ENCODE results near the gene SLC29A2. TPM values are rescaled to one million over a fixed set of nuclear protein-coding genes. Genes with fewer than 3 reads are reported as not detected.

The SLC29A2 gene
- total and polyA plus RNA-seq, 2 of the 8 experiments (the other 6 are each of a cell fraction or from before 2014, with no cell fraction given), result 29.3 to 31.6 TPM

- Histone ChIP-seq H2BK5ac (ENCODE audit: low read depth, low read length) (peak overlapping the region; percentile 85; the same call in 1 of the 2 replicates), H3K4me2 (ENCODE audit: insufficient read depth in 1 of 2, low read depth in 2 of 2, low read length in 2 of 2) (peak overlapping the region; percentile 68 to 81; a peak in 2 of 4 replicates), H3K23me2 (ENCODE audit: low read depth, low read length) (no peaks in the 10 kb centered on the region; the same call in 1 of the 2 replicates), H4K91ac (replicated peaks; ENCODE audit: insufficient read length, low read length) (peak overlapping the region; percentile 20), H3K4ac (replicated peaks; ENCODE audit: insufficient read length, low read depth, low read length) (peak overlapping the region; percentile 44), H3K9ac (replicated peaks in 1 of 4; ENCODE audit: extremely low read depth in 1 of 4, low read depth in 3 of 4, low read length in 3 of 4) (no peak overlapping the region), H3K79me2 (ENCODE audit: control insufficient read depth in 1 of 2, insufficient read depth in 2 of 2, low read length in 2 of 2) (no peaks in the 10 kb centered on the region), H3K23ac (ENCODE audit: insufficient read length) (no peak overlapping the region), H3K14ac (ENCODE audit: insufficient read length) (no peak overlapping the region), H2BK120ac (replicated peaks; ENCODE audit: low read depth, low read length) (no peak overlapping the region), H4K20me1 (replicated peaks in 1 of 2; ENCODE audit: control insufficient read depth in 1 of 2, insufficient read depth in 2 of 2, low read length in 2 of 2) (no peaks in the 10 kb centered on the region), H3K9me3 (ENCODE audit: insufficient read depth in 2 of 2, low read depth in 1 of 2, low read length in 1 of 2) (no peaks in the 10 kb centered on the region), H3K18ac (ENCODE audit: extremely low read depth, low read length) (no peak overlapping the region), H3K4me3 (ENCODE audit: extremely low read depth in 1 of 4, insufficient read depth in 2 of 4, low read depth in 3 of 4, low read length in 4 of 4) (peak overlapping the region in 2 of 4 experiments; percentile 52 to 62; a peak in 3 of 8 replicates), H3K79me1 (ENCODE audit: low read depth, low read length) (no peaks in the 10 kb centered on the region), H4K5ac (ENCODE audit: insufficient read length, low read depth, low read length) (no peak overlapping the region), H2BK12ac (ENCODE audit: low read depth, low read length) (peak overlapping the region; percentile 75; the same call in 1 of the 2 replicates), H4K8ac (ENCODE audit: extremely low read depth, insufficient read depth, low read length) (peak overlapping the region; percentile 71), H2AFZ (ENCODE audit: low read length) (no peak overlapping the region), H3K36me3 (ENCODE audit: control insufficient read depth in 2 of 4, insufficient read depth in 4 of 4, low read length in 3 of 4) (no peaks in the 10 kb centered on the region; a peak in 1 of 8 replicates), H2BK15ac (ENCODE audit: low read length) (peak overlapping the region; percentile 98; the same call in 1 of the 2 replicates), H2BK20ac (ENCODE audit: low read length) (no peak overlapping the region), H3K56ac (replicated peaks; ENCODE audit: insufficient read length, low read depth, low read length) (no peak overlapping the region), H3K4me1 (replicated peaks in 1 of 4; ENCODE audit: control insufficient read depth in 3 of 4, insufficient read depth in 4 of 4, low read length in 3 of 4) (peaks cover 0 to 20% (median 14%) of the 10 kb centered on the region in 4 experiments; a peak in 6 of 7 replicates), H3K27ac (ENCODE audit: low read depth, low read length) (no peak overlapping the region), H3K27me3 (replicated peaks in 1 of 4; ENCODE audit: control insufficient read depth in 3 of 4, extremely low read depth in 1 of 4, insufficient read depth in 3 of 4, low read length in 3 of 4) (no peaks in the 10 kb centered on the region; a peak in 2 of 7 replicates), H2AK5ac (ENCODE audit: low read depth, low read length) (peak overlapping the region; percentile 93; the same call in 1 of the 2 replicates)
- POLR2A ChIA-PET (ENCODE audit: partially characterized antibody), result interaction anchor here (0.6 to 8.5 kb wide), 13 partner anchors 11 to 533 kb away, joined by 3 to 61 read pairs (median 7); partner anchors contain the start of genes B4GAT1, BRMS1 and CD248
- 85% methylated on average over 41 of the region's 42 CpGs; no CpG with 5 or more reads in 1 of the 2 experiments for WGBS, 2 experiments (ENCODE audit: extremely low coverage in 1 of 2, insufficient coverage in 1 of 2, insufficient read length in 1 of 2, insufficient replicate concordance in 2 of 2, low coverage in 1 of 2, low lambda C conversion rate in 2 of 2, missing lambda C conversion rate in 1 of 2)
- no peak for FAIRE-seq
- no peak for DNase-seq (ENCODE audit: low read depth in 1 of 2, low spot score in 2 of 2)
- CTCF ChIA-PET (ENCODE audit: partially characterized antibody), result interaction anchor here (0.8 to 8.7 kb wide), 18 partner anchors 11 to 144 kb away, joined by 3 to 242 read pairs (median 8); partner anchors contain the start of genes BRMS1, CD248 and YIF1A
- TF ChIP-seq TEAD4 (IDR thresholded peaks at IDR 0.05; ENCODE audit: low read depth, low read length) (no peak), CBX5 (IDR thresholded peaks at IDR 0.05; ENCODE audit: low read depth, low read length) (no peak), SP2 (IDR thresholded peaks at IDR 0.05; ENCODE audit: low read length) (no peak), JUN (IDR thresholded peaks at IDR 0.05; ENCODE audit: low read depth, low read length) (no peak), YY1 (IDR thresholded peaks at IDR 0.05; ENCODE audit: low read depth, low read length) (no peak), KDM4A (IDR thresholded peaks at IDR 0.05; ENCODE audit: low read depth, low read length, severe bottlenecking) (no peak), USF2 (IDR thresholded peaks at IDR 0.05; ENCODE audit: low read length) (no peak)
Observed at GRCh38 chr11:66334605-66335442, 36.7 kb downstream of the SLC29A2 start.
